GM06990 (cell line): Measurements from ENCODE around the gene TTLL4.

Source experiments
- DNase-seq: peaks from one replicate; pipeline ENCODE4 v3.0.0-alpha.2; 2011; ENCODE audit not compliant: insufficient read length; ENCODE audit errors: extremely low read depth
- H3K27me3 ChIP-seq: replicated peaks from 2 replicates; pipeline ENCODE4 v1.6.0; 2011; ENCODE audit warnings: low read length; ENCODE audit not compliant: control insufficient read depth, insufficient read depth
- H3K36me3 ChIP-seq: 2 replicates; pipeline ENCODE4 v1.5.1; 2011; ENCODE audit warnings: low read length; ENCODE audit not compliant: control insufficient read depth, insufficient read depth
- H3K4me3 ChIP-seq: replicated peaks from 2 replicates; pipeline ENCODE4 v1.5.1; 2011; ENCODE audit warnings: low read depth, mild to moderate bottlenecking, control low read depth, low read length
- TF ChIP-seq, protein P1 (sequence below): IDR thresholded peaks from 2 replicates; pipeline ENCODE4 v1.5.1; 2011; ENCODE audit warnings: low read length, control low read depth, mild to moderate bottlenecking, inconsistent platforms; ENCODE audit not compliant: insufficient read depth, poor library complexity, severe bottlenecking

The TTLL4 gene

DNA sequence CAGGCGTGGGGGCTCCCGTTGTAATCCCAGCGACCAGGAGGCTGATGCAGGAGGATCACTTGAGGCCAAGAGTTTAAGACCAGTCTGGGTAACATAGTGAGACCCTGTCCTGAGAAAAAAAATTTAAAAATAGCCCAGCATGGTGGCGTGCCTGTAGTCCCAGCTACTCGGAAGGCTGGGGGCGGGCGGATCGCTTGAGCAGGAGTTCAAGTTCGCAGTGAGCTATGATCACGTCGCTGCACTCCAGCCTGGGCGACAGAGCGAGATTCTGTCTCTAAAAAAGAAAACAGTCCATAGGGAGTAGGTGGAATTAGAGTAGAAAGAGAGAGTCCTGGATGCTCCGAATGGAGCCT lies 325 bp upstream of the TTLL4 start:
- DNase-seq: no peak
- H3K27me3 ChIP-seq: no peaks in the 10 kb centered on the region
- TF ChIP-seq, protein P1, sequence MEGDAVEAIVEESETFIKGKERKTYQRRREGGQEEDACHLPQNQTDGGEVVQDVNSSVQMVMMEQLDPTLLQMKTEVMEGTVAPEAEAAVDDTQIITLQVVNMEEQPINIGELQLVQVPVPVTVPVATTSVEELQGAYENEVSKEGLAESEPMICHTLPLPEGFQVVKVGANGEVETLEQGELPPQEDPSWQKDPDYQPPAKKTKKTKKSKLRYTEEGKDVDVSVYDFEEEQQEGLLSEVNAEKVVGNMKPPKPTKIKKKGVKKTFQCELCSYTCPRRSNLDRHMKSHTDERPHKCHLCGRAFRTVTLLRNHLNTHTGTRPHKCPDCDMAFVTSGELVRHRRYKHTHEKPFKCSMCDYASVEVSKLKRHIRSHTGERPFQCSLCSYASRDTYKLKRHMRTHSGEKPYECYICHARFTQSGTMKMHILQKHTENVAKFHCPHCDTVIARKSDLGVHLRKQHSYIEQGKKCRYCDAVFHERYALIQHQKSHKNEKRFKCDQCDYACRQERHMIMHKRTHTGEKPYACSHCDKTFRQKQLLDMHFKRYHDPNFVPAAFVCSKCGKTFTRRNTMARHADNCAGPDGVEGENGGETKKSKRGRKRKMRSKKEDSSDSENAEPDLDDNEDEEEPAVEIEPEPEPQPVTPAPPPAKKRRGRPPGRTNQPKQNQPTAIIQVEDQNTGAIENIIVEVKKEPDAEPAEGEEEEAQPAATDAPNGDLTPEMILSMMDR: no peak
- no peak overlapping the region for H3K4me3 ChIP-seq
- H3K36me3 ChIP-seq: no peaks in the 10 kb centered on the region

DNA sequence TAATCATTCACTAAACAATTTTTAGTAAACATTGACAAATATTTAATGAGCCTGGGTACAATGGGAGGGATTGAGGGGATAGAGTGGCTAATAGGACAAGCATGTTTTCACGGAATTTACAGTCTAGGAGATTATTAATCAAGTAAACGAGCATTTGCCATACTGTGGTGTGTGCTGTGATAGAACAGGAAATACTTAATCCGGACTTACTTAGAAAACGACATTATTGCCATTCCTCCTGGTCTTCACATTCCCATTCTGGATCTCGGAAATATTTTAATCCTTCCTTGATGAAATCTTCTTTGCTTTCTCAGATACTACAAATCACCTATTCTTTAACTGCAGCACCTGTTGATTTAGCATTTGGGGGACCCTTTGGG lies 905 bp downstream of the TTLL4 start:
- no peak for DNase-seq
- TF ChIP-seq, protein P1: no peak
- H3K36me3 ChIP-seq: no peaks in the 10 kb centered on the region
- peak overlapping the region; percentile 92 for H3K4me3 ChIP-seq
- no peaks in the 10 kb centered on the region for H3K27me3 ChIP-seq

DNA sequence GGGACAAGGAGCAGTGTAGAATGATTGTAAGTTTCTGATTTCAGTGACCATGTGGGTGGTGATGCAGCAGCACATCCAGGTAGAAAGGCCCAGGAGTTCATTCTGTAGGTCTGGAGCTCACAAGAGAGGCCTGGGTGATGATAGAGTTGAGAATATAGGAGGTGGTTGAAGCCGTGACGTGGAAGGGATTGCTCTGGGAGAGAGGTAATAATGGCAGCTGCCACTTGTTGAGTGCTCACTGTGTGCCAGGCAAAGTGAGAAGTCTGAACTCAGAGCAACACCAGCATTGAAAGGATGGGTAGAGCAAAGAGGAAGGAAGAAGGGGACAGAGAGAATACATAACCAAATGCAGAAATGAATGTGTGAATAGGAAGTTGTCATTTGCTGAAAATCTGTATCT lies 3.3 kb downstream of the TTLL4 start:
- TF ChIP-seq, protein P1: no peak
- Histone ChIP-seq H3K4me3 (no peak overlapping the region), H3K36me3 (no peaks in the 10 kb centered on the region), H3K27me3 (no peaks in the 10 kb centered on the region)
- DNase-seq: no peak

DNA sequence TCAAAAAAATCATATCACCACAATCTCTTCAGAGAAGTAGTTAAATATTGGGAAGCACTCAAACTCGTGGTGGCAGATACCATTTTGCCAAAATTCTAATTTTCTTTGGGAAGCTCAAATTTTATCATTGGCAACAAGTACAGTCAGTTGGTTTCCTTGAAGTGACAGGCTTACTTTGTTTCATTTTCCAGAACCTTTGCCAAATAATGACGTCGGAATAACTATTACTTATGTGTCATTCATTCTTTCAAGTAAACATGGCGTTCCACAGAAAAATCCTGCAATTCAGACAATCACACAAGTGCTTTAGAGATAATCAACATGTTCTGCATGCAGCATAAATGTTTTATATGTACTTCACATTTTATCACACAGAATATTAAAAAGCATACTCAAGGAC lies 5.4 kb downstream of the TTLL4 start:
- Histone ChIP-seq H3K27me3 (no peaks in the 10 kb centered on the region), H3K4me3 (no peak overlapping the region), H3K36me3 (no peaks in the 10 kb centered on the region; the same call in 1 of the 2 replicates)
- TF ChIP-seq, protein P1: no peak
- no peak for DNase-seq

DNA sequence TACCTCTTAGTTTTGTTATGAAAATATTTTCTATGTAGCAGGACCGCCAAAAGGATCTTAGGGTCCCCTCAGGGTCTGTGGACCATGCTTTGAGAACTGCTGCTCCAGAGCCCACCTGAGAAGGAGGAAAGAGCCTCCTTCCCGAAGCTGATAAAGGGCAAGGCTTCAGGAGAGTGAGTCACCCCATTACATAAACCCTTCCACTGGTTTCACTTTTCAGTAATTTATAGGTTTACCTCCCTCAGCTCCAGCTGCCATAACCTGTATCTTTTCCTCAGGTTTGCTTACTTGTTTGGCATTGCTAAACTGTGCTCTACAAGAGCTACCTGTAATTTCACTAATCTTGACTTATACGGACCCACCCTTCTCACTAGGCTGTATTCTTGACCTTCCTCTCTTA lies 6.6 kb downstream of the TTLL4 start:
- Histone ChIP-seq H3K4me3 (no peak overlapping the region), H3K36me3 (no peaks in the 10 kb centered on the region; the same call in 1 of the 2 replicates), H3K27me3 (no peaks in the 10 kb centered on the region)
- TF ChIP-seq, protein P1: no peak
- DNase-seq: no peak

DNA sequence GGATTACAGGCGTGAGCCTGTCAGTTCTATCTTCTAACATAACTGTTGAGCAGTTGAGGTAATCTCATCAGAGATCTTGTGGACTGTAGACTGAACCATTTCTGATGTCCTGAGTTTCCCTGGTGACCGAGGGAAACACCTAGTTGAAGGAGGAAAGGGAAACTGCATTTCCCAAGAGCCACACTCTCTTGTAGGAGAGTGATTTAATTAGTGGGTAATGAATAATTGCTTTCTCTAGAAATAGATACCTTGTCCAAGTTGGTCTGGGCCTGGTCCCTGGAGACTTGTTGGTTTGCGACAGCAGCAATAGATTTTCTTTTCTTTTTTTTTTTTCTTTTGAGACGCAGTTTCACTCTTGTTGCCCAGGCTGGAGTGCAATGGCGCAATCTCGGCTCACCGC lies 7.4 kb downstream of the TTLL4 start:
- DNase-seq: no peak
- H3K36me3 ChIP-seq: no peaks in the 10 kb centered on the region; the same call in 1 of the 2 replicates
- no peak overlapping the region for H3K4me3 ChIP-seq
- no peaks in the 10 kb centered on the region for H3K27me3 ChIP-seq
- TF ChIP-seq, protein P1: no peak
